Nephron progenitor cell (in vitro differentiated cells): Measurements from ENCODE around the gene CALML5.
A peak's percentile ranks its signal among the peaks of the same experiment; 100 is the strongest.

ENCODE experiments used
- DNase-seq: peaks from one replicate; pipeline ENCODE4 v3.0.0; 2021
- H3K27ac Mint-ChIP-seq: 2 replicates; pipeline ENCODE4 v1.8.0; 2021; ENCODE audit warnings: mild to moderate bottlenecking, moderate library complexity, mixed read lengths
- H3K27me3 Mint-ChIP-seq: 2 replicates; pipeline ENCODE4 v1.8.0; 2021; ENCODE audit warnings: mild to moderate bottlenecking, low read depth, mixed read lengths; ENCODE audit not compliant: poor library complexity
- H3K36me3 Mint-ChIP-seq: 2 replicates; pipeline ENCODE4 v1.8.0; 2021; ENCODE audit warnings: low read depth, mixed read lengths
- H3K4me1 Mint-ChIP-seq: 2 replicates; pipeline ENCODE4 v1.8.0; 2021; ENCODE audit warnings: mixed read lengths
- H3K4me3 Mint-ChIP-seq: 2 replicates; pipeline ENCODE4 v1.8.0; 2021; ENCODE audit warnings: mild to moderate bottlenecking, moderate library complexity, mixed read lengths
- H3K9me3 Mint-ChIP-seq: 2 replicates; pipeline ENCODE4 v1.8.0; 2021; ENCODE audit warnings: mild to moderate bottlenecking, moderate library complexity, mixed read lengths
- CTCF ChIP-seq: fragments of 200-600 bp; sonication (generic); IDR thresholded peaks from 2 replicates; pipeline ENCODE4 v1.5.0; 2021; ENCODE audit warnings: antibody characterized with exemption

The CALML5 gene

GRCh38 chr10:5490032-5490431 lies 9.3 kb downstream of the CALML5 start:
- no peaks in the 10 kb centered on the region for H3K36me3 Mint-ChIP-seq
- H3K4me3 Mint-ChIP-seq: no peak overlapping the region
- no peak for DNase-seq
- H3K27me3 Mint-ChIP-seq: peaks cover 3% of the 10 kb centered on the region
- H3K27ac Mint-ChIP-seq: no peak overlapping the region
- H3K4me1 Mint-ChIP-seq: peaks cover 31% of the 10 kb centered on the region
- TF ChIP-seq CTCF: no peak
- peaks cover 8% of the 10 kb centered on the region for H3K9me3 Mint-ChIP-seq

- Mint-ChIP-seq H3K27ac (no peak overlapping the region), H3K36me3 (no peaks in the 10 kb centered on the region), H3K27me3 (peaks cover 3% of the 10 kb centered on the region), H3K4me3 (no peak overlapping the region), H3K9me3 (peaks cover 8% of the 10 kb centered on the region), H3K4me1 (peaks cover 19% of the 10 kb centered on the region)
- DNase-seq: no peak
- no peak for TF ChIP-seq CTCF
These were observed 10.9 kb downstream of the CALML5 start for GRCh38 chr10:5488272-5489161.

- TF ChIP-seq CTCF: no peak
- peaks cover 16% of the 10 kb centered on the region for H3K4me1 Mint-ChIP-seq
- H3K4me3 Mint-ChIP-seq: no peak overlapping the region
- no peaks in the 10 kb centered on the region for H3K36me3 Mint-ChIP-seq
- no peak for DNase-seq
- H3K27me3 Mint-ChIP-seq: peaks cover 3% of the 10 kb centered on the region
- peaks cover 1% of the 10 kb centered on the region for H3K9me3 Mint-ChIP-seq
- H3K27ac Mint-ChIP-seq: no peak overlapping the region
These were observed 12.5 kb downstream of the CALML5 start for GRCh38 chr10:5486853-5487235.

- no peak for TF ChIP-seq CTCF
- H3K27me3 Mint-ChIP-seq: peaks cover 3% of the 10 kb centered on the region
- no peak for DNase-seq
- no peak overlapping the region for H3K4me3 Mint-ChIP-seq
- H3K36me3 Mint-ChIP-seq: no peaks in the 10 kb centered on the region
- H3K9me3 Mint-ChIP-seq: no peaks in the 10 kb centered on the region
- peak overlapping the region; percentile 57 for H3K27ac Mint-ChIP-seq
- peaks cover 17% of the 10 kb centered on the region for H3K4me1 Mint-ChIP-seq
These were observed 13.2 kb downstream of the CALML5 start for GRCh38 chr10:5485948-5486852.

- Mint-ChIP-seq H3K4me3 (no peak overlapping the region), H3K27me3 (peaks cover 3% of the 10 kb centered on the region), H3K9me3 (no peaks in the 10 kb centered on the region), H3K4me1 (peaks cover 21% of the 10 kb centered on the region), H3K27ac (no peak overlapping the region), H3K36me3 (no peaks in the 10 kb centered on the region)
- TF ChIP-seq CTCF: no peak
- no peak for DNase-seq
These were observed 14.1 kb downstream of the CALML5 start for GRCh38 chr10:5485290-5485689.
